ENCODE measurements around the gene OPN4.

- TF ChIP-seq CTCF (IDR thresholded peaks at IDR 0.05), result no peak
- no peak for TF ChIP-seq POLR2A (IDR thresholded peaks at IDR 0.05)
Observed at GRCh38 chr10:86635402-86635801, 18.9 kb upstream of the OPN4 start.

Data from lower leg skin (tissue), 3 donors.